GM13976 (cell line): ENCODE measurements around the gene GDI2.

Source experiments
- DNase-seq: peaks from one replicate; pipeline ENCODE4 v3.0.0; 2012; ENCODE audit warnings: low spot score
- in situ Hi-C: fragments of 300-500 bp; cut with MboI; formaldehyde crosslinking; loops from one replicate; pipeline ENCODE4 v1.12.0; 2022; ENCODE audit warnings: low sequenced_read_pairs, mixed read lengths, inconsistent platforms; ENCODE audit not compliant: unreplicated experiment
- TF ChIP-seq, protein P1 (sequence below): IDR thresholded peaks from 2 replicates; pipeline ENCODE4 v1.5.1; 2012; ENCODE audit warnings: borderline replicate concordance, mild to moderate bottlenecking; ENCODE audit not compliant: insufficient read depth; ENCODE audit errors: extremely low read depth, missing control alignments, control extremely low read depth

Gene GDI2

DNA sequence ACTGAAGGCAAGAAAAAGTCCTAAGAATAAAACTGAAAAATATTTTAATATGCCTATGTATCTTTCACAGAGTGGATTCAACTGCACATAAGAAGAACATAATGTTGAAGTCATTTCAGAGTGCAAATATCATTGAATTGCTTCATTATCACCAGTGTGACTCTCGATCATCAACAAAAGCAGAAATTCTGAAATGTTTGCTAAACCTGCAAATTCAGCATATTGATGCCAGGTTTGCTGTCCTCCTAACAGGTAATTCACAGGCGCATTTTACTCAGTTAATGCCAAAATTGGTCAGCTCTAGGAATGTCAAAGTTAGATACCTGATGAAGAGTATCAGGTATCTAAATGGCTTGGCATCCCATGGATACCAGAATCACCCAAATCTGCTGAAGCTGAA is 52.0 kb downstream of the GDI2 start:
- in situ Hi-C loops = no loop called here
- TF ChIP-seq, protein P1, sequence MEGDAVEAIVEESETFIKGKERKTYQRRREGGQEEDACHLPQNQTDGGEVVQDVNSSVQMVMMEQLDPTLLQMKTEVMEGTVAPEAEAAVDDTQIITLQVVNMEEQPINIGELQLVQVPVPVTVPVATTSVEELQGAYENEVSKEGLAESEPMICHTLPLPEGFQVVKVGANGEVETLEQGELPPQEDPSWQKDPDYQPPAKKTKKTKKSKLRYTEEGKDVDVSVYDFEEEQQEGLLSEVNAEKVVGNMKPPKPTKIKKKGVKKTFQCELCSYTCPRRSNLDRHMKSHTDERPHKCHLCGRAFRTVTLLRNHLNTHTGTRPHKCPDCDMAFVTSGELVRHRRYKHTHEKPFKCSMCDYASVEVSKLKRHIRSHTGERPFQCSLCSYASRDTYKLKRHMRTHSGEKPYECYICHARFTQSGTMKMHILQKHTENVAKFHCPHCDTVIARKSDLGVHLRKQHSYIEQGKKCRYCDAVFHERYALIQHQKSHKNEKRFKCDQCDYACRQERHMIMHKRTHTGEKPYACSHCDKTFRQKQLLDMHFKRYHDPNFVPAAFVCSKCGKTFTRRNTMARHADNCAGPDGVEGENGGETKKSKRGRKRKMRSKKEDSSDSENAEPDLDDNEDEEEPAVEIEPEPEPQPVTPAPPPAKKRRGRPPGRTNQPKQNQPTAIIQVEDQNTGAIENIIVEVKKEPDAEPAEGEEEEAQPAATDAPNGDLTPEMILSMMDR = no peak
- no peak for DNase-seq

DNA sequence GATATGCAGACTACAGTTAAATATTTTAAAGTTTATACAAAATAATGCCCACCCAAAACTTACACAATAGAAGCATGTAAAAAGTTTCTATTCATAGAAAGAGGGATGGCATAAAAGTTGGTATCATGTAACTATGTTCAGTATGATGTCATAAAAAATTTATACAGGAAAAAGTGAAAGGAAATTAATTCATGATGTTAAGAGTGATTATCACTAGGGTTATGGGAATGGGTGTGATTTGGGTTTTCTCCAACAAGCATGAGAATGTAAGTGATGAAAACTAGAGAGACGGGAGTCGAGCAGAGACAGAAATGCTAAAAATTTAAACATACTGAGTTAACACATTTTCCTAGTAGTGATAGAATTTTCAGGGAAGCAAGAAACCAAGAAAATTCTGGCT is 52.7 kb downstream of the GDI2 start:
- in situ Hi-C loops = no loop called here
- no peak for DNase-seq
- TF ChIP-seq, protein P1 = no peak

DNA sequence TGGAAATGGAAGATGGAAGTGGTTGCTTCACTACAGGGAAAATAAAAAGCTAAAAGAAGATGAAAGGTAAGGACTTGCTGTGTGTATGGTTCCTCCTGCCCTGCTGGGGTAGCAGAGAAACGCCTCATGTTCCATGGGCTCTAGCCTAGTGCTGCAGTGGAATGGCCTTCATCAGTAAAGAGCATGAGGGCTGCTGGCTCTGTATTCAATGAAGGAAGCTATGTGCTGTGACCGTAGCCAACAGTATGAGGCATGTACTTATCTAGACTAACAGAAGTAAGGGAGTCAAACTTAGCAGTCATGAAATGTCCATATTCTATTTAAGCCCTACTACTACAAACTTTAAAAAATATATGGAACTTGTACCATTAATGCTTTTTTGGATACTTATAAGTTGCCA is 54.3 kb downstream of the GDI2 start:
- no peak for DNase-seq
- TF ChIP-seq, protein P1 = no peak
- in situ Hi-C loops = no loop called here

DNA sequence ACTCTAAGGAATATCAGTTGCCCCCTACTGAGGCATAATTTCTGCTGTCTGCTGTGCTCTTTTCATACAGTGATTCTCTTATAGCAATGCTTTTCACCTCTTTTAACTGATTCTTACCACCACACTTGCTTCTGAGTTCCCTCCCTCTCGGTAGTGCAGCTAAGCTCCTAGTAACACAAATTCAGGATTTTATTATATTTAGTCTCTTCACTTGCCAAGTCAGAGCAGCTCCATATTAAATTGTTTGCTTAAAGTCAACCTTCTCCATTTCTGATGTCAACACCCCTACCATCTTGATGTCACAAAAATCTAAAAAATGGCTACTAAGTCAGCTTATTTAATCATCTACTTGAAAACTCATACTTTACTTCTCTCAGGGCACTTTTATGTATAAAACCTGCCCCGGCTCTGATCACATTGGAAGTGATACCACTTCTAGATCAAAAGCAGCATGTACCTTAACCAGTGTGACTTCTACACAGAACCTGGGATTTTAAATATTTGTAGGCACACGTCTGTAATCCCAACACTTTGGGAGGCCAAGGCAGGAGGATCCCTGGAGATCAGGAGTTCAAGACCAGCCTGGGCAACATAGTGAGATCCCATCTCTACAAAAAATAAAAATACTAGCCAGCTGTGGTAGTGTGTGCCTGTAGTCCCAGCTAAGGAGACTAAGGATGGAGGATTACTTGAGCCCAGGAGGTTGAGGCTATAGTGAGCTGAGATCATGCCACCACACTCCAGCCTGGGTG is 55.3 kb downstream of the GDI2 start:
- in situ Hi-C loops = no loop called here
- no peak for DNase-seq
- TF ChIP-seq, protein P1 = no peak

DNA sequence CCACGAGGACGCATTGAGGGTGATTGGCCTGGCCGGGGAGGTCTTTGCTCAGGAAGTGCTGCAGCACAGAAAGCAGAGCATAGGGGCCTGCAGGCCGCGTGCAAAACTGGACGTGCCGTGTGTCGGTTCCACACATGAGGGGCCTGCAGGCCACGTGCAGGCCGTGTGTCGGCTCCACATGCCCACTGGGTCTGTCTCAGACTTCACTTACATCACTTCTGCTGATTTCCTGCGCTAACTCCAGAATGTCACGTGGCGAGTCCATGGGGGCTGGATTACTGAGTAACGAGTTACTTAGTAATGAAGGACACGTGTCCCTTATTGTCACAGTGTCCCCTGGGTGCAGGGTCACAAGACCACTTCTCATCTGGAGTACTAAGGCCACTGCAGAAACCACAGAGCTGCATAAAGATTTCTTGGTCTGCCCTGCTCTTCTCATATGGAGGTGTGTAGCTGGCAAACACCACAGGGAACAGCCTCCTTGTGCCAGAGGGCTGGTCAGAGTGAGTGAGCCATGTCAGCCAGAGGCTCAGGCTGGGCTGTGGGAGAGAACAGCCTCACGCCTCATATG is 60.8 kb downstream of the GDI2 start:
- DNase-seq = no peak
- TF ChIP-seq, protein P1 = no peak
- in situ Hi-C loops = no loop called here

DNA sequence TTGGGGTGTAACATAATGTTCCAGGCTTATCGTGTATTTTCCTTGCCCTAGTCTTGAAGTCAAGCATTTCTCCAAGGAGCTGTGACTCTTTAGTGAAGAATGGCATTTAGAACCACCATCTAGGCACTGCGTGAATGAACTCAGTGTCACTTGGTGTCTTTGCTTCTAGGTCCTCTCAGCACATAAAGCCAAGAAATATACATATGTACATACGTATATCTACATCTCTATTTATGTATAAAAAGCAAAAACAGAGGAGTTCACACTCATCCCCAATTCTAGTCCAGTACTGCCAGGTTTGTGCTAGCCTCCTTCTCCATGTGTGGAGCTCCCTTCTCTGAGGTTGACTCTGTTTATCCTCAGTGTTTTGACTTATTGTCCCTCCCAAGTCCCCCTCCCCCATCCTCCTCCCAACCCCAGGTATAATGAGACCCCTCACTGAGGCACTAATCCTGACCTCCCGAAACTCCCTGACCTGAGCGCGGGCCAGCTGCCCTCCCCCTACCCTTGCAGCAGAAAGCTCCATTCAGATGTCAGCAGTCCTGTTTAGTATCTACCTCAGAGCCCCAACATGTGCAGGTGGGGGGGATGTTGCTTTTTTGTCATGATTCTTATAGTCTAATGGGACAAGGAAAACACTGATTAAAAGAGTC is 61.5 kb downstream of the GDI2 start:
- TF ChIP-seq, protein P1 = no peak
- in situ Hi-C loops = no loop called here
- DNase-seq = no peak
